GM12865 (cell line): ENCODE data around the gene ITPR1.

Experiments used
- DNase-seq: peaks from one replicate; pipeline ENCODE4 v3.0.0; 2010; ENCODE audit warnings: low read depth
- H3K4me3 ChIP-seq: 2 replicates; pipeline ENCODE4 v1.5.1; 2011; ENCODE audit warnings: mild to moderate bottlenecking, low read depth, low read length, control low read depth
- CTCF ChIP-seq: IDR thresholded peaks from 2 replicates; pipeline ENCODE4 v1.5.1; 2011; ENCODE audit warnings: low read length, control low read depth, low read depth, inconsistent platforms; ENCODE audit not compliant: insufficient read depth; ENCODE audit errors: missing control alignments

ITPR1 gene

GRCh38 chr3:4472312-4472711 is 20.8 kb upstream of the ITPR1 start:
- no peak for TF ChIP-seq CTCF
- H3K4me3 ChIP-seq: no peak overlapping the region

GRCh38 chr3:4472766-4473165 is 20.4 kb upstream of the ITPR1 start:
- H3K4me3 ChIP-seq: no peak overlapping the region
- DNase-seq: no peak
- no peak for TF ChIP-seq CTCF

More at GRCh38 chr3:4472312-4472711, 20.8 kb upstream of the ITPR1 start:
- DNase-seq: no peak

GRCh38 chr3:4474683-4475490 is 18.3 kb upstream of the ITPR1 start:
- peak; percentile 66 for DNase-seq
- H3K4me3 ChIP-seq: no peak overlapping the region
- no peak for TF ChIP-seq CTCF

- H3K4me3 ChIP-seq: no peak overlapping the region
- no peak for DNase-seq
- TF ChIP-seq CTCF: no peak
Observed at GRCh38 chr3:4475804-4476203, 17.3 kb upstream of the ITPR1 start.

GRCh38 chr3:4476496-4476895 is 16.7 kb upstream of the ITPR1 start:
- no peak for DNase-seq
- no peak for TF ChIP-seq CTCF
- no peak overlapping the region for H3K4me3 ChIP-seq

- no peak overlapping the region for H3K4me3 ChIP-seq
- DNase-seq: no peak
- TF ChIP-seq CTCF: no peak
Observed at GRCh38 chr3:4478261-4478660, 14.9 kb upstream of the ITPR1 start.

GRCh38 chr3:4491855-4492207 is 1.3 kb upstream of the ITPR1 start:
- H3K4me3 ChIP-seq: peak overlapping the region; percentile 86
- no peak for TF ChIP-seq CTCF
- no peak for DNase-seq
